ENCODE data around the gene SIRT4. TPM values are rescaled to one million over a fixed set of nuclear protein-coding genes. Genes with fewer than 3 reads are reported as not detected.

SIRT4 gene
- total RNA-seq, 2 experiments from 2014 or later = 1.2 to 1.4 TPM

DNA sequence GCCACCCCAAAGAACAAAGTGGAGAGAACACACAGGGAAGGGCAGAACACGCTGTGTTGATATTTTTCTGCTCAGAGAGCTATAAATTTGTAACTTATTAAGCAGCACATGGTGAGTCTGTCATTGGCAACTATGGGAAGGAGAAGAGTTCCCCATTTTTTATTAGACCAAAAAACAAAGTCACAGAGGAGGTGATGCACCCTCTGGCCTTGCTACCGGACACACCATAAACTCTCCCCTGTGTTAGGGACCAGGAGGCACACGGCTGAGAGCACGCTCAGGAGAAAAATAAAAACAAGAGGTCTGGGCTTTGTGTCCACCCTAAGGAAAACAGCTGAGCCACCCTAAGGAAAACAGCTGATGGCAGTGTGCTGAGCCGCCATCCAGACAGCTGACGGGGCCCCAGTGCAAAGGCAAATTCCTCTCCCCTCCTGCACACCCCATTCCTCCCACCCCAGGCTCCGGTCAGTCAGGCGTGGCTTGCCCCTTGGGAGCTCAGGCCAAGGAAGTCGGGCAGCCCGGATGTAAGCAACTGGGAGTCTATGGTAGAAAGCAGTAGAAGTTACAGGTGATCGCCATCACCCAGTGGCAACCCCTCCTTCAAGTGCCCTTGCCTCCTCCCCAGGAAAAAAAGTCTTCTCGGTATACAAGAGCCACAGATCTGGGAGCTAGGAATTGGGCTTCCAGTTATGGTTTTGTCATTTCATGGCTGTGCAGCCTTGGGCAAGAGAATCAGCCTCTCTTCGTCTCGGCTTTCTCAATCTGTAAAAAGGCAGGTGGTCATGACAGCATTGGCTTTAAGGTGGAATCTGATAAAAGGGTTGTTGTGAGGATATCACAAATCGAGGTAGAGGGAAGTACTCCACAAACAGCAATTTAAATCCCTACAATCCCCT lies 39.0 kb upstream of the SIRT4 start:
- Mint-ChIP-seq H3K4me1 (ENCODE audit: low read depth) (peaks cover 67% of the 10 kb centered on the region), H3K36me3 (ENCODE audit: low read depth) (peaks cover 44% of the 10 kb centered on the region), H3K27ac (peak overlapping the region; percentile 61), H3K27me3 (ENCODE audit: low read depth) (no peaks in the 10 kb centered on the region), H3K9me3 (ENCODE audit: insufficient read depth) (no peaks in the 10 kb centered on the region), H3K4me3 (peak overlapping the region; percentile 81)
- ChIA-PET POLR2A (interaction anchor here (1.0 to 11.8 kb wide), 9 partner anchors 10 to 142 kb away, joined by 3 to 224 read pairs (median 10); partner anchors contain the start of genes RNU4-1, RNU4-2 and RPLP0), CTCF (interaction anchor here (0.9 to 24.5 kb wide), 6 partner anchors 11 to 62 kb away, joined by 3 to 922 read pairs (median 35); partner anchors contain the start of genes RPLP0 and SIRT4)
- ATAC-seq (no peak), DNase-seq (no peak)

DNA sequence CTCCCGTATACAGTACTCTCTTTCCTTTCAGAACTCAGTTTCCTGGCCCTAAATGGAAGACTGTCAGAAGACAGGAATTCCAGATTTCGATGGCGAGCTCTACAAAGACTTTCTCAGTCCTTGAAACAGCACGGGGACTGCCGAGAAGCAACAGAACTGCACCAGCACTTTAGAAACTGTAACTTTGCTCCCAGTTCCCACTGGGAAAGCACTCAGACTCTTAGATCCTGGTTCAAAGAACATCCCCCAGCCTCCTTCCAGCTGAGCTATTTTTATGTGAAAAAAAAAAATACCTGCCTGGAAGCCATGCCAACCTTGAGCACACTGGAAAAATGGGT lies 38.4 kb upstream of the SIRT4 start:
- peak overlapping the region; percentile 81 for H3K4me3 Mint-ChIP-seq
- H3K9me3 Mint-ChIP-seq (ENCODE audit: insufficient read depth) = no peaks in the 10 kb centered on the region
- ChIA-PET POLR2A (interaction anchor here (1.9 to 11.8 kb wide), 5 partner anchors 14 to 63 kb away, joined by 7 to 224 read pairs (median 10); partner anchors contain the start of genes RNU4-1, RNU4-2 and RPLP0), CTCF (interaction anchor here (3.2 to 24.5 kb wide), 4 partner anchors 12 to 35 kb away, joined by 10 to 922 read pairs (median 67); no protein-coding TSS in a partner anchor)
- no peaks in the 10 kb centered on the region for H3K27me3 Mint-ChIP-seq (ENCODE audit: low read depth)
- peaks cover 41% of the 10 kb centered on the region for H3K36me3 Mint-ChIP-seq (ENCODE audit: low read depth)
- peaks cover 61% of the 10 kb centered on the region for H3K4me1 Mint-ChIP-seq (ENCODE audit: low read depth)
- H3K27ac Mint-ChIP-seq = no peak overlapping the region
- ATAC-seq = no peak
- no peak for DNase-seq

DNA sequence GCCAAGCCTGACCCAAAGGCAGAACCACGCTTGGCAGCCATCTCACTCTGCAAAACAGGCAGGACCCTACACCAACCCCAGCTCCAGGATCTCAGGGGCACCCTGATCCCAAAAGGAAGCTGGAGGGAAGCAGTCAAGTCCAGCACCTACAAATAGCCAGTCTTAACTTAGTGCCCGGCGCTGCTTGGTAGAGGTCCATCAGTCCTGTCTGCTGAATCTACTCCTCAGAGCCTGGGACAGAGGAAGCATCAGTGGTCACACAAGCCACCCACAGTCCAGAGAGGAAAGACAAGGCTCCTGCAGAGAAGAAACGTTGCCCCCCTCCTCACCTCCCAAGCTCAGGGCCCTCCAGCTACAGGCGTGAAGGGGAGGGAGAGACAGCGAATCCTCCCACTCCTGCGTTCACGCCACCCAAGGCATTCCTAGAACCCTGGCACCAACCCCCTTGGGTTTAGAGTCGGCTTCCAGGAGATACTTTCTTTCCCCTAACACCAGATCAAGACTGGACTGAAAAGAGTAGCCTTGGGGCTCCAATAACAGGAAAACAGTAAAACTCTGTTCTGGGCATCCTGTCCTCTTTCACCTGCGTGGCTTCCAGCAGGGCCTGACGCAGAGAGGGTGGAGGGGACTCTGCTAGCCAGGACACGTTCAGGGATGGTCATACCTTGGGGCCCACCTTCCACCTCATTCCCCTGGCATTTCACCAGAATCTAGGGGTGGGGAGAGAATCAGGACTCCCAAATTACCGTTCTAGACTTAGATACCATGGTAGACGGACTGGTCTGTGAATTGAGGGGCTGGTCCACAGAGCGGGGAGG lies 37.8 kb upstream of the SIRT4 start:
- DNase-seq (no peak), ATAC-seq (no peak)
- H3K36me3 Mint-ChIP-seq (ENCODE audit: low read depth) = peaks cover 41% of the 10 kb centered on the region
- H3K27ac Mint-ChIP-seq = peak overlapping the region; percentile 77
- ChIA-PET CTCF (interaction anchor here (0.7 to 24.5 kb wide), 10 partner anchors 10 to 207 kb away, joined by 3 to 922 read pairs (median 37); partner anchors contain the start of genes RNU4-1 and RPLP0), POLR2A (interaction anchor here (1.8 to 11.8 kb wide), 7 partner anchors 12 to 64 kb away, joined by 7 to 224 read pairs (median 10); partner anchors contain the start of genes RNU4-1, RNU4-2 and RPLP0)
- peaks cover 61% of the 10 kb centered on the region for H3K4me1 Mint-ChIP-seq (ENCODE audit: low read depth)
- H3K4me3 Mint-ChIP-seq = peak overlapping the region; percentile 81
- H3K9me3 Mint-ChIP-seq (ENCODE audit: insufficient read depth) = no peaks in the 10 kb centered on the region
- H3K27me3 Mint-ChIP-seq (ENCODE audit: low read depth) = no peaks in the 10 kb centered on the region

DNA sequence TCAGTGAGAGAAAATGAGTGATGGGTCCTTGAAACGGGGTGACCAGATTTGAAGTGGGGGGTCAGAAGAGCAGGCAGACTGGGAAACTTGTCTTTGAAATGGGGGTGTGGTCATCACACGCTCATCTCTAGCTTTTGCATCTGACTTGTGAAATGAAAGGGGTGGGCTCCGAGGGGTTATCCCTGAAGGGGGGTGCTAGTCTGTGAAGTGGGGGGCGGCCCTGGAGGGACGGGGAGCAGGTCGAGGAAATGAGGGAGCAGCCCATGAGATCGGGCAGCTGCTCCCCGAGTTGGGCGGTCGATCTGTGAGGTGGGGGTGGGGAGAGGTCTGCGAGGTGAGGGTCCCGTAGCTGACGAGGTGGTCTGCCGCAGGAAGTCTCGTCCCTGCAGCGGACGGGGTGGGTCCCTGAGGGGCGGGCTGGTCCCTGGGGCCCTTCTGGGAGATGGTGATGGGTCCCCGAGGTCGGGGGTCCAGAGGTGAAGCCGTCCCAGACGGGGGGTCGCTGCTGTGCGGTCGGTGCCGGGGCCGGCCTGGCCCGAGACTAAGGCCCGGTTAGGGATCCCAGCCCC lies 37.1 kb upstream of the SIRT4 start:
- Mint-ChIP-seq H3K9me3 (ENCODE audit: insufficient read depth) (no peaks in the 10 kb centered on the region), H3K27ac (peak overlapping the region; percentile 77), H3K27me3 (ENCODE audit: low read depth) (no peaks in the 10 kb centered on the region), H3K4me3 (peak overlapping the region; percentile 81), H3K4me1 (ENCODE audit: low read depth) (peaks cover 54% of the 10 kb centered on the region), H3K36me3 (ENCODE audit: low read depth) (peaks cover 36% of the 10 kb centered on the region)
- POLR2A ChIA-PET = interaction anchor here (0.6 to 11.8 kb wide), 8 partner anchors 13 to 64 kb away, joined by 5 to 224 read pairs (median 10); partner anchors contain the start of genes RNU4-1, RNU4-2 and RPLP0
- DNase-seq = no peak
- CTCF ChIA-PET = interaction anchor here (0.5 to 24.5 kb wide), 20 partner anchors 8 to 206 kb away, joined by 3 to 922 read pairs (median 5); partner anchors contain the start of genes RNU4-1, RNU4-2 and RPLP0
- ATAC-seq = no peak

DNA sequence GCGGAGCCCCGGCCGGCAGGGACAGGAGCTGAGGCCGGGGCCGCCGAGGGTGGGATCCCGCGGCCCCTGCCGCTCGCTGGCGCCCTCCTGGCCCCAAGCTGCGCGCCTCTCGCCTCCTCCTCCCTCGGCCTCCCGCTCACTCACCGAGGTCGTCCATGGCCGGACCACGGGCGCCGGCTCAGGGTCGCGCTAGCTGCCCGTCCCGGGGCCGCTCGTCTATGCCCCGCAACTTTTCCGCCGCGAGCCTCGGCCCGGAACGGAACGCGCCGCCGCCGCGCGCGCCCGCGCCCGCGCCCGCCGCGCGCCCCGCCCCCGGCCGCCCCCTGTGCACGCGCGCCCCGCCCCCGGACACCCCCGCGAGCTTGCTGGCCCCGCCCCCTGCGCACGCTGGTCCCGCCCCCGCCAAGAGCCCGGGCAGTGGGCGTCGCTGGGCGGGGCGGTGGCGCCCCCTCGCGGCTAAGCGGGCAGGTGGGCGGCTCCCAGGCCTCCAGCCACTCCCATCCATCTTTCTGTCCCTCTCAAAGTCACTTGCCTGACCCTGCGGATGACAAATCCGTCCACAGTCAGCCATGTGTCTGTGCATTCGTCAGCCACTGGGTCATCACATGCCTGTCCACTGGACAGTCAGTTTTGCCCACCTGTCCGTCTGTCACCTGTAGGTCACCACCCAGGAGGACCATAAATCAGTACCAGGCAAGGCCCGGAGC lies 36.5 kb upstream of the SIRT4 start, which contains the start of gene PXN:
Gene PXN (minus strand): TSS at position 258 of the 707 bp plus-strand sequence. CDS start 101 bp downstream, at position 157.
- peak within 1 kb of the TSS; percentile 81 for H3K4me3 Mint-ChIP-seq
- no peaks in the 10 kb centered on the region for H3K9me3 Mint-ChIP-seq (ENCODE audit: insufficient read depth)
- POLR2A ChIA-PET = interaction anchor here (0.6 to 11.8 kb wide), 9 partner anchors 13 to 65 kb away, joined by 3 to 224 read pairs (median 10); partner anchors contain the start of genes RNU4-1, RNU4-2 and RPLP0
- peaks cover 30% of the 10 kb centered on the region for H3K36me3 Mint-ChIP-seq (ENCODE audit: low read depth)
- H3K4me1 Mint-ChIP-seq (ENCODE audit: low read depth) = peaks cover 47% of the 10 kb centered on the region
- ATAC-seq (peak; percentile 92), DNase-seq (peak; percentile 92)
- CTCF ChIA-PET = interaction anchor here (0.5 to 24.5 kb wide), 22 partner anchors 8 to 164 kb away, joined by 3 to 922 read pairs (median 5); partner anchors contain the start of genes RNU4-1, RNU4-2 and RPLP0
- peak within 1 kb of the TSS; percentile 77 for H3K27ac Mint-ChIP-seq
- no peaks in the 10 kb centered on the region for H3K27me3 Mint-ChIP-seq (ENCODE audit: low read depth)

DNA sequence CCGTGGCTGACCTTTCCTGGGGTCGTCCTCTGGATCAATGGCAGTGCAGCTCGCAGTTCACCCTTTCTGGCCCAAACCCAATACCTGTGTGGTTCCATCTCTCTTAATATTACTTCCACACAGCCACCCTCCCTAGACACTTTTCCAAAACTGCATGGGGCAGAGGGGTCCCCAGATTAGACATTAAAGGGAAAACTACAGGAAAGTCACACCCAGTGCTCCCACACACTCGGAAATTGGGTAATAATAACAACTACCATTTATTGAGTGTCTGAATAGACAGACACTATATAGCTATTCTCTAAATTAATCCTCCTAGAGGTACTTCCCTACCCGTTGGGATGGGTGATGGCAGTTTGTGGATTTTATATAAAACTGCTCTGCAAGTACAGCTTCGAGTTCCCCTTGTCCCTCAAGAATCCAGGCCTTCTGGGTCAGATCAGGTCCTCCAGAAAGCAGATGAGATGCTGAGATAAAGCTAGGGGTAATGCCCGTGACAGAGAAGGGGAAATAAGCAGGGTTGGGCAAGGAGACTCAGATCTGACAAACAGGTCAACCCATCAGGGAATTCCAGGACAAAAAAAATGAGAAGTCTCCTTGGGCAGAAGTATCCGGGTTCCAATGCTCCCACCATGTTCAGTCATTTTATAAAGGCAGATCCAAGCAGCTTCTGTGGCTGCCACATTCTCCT lies 35.8 kb upstream of the SIRT4 start:
- Mint-ChIP-seq H3K9me3 (ENCODE audit: insufficient read depth) (no peaks in the 10 kb centered on the region), H3K27ac (peak overlapping the region; percentile 60), H3K27me3 (ENCODE audit: low read depth) (no peaks in the 10 kb centered on the region), H3K36me3 (ENCODE audit: low read depth) (peaks cover 27% of the 10 kb centered on the region), H3K4me3 (peak overlapping the region; percentile 72), H3K4me1 (ENCODE audit: low read depth) (peaks cover 40% of the 10 kb centered on the region)
- ATAC-seq (no peak), DNase-seq (no peak)
- CTCF ChIA-PET = interaction anchor here (0.9 to 24.5 kb wide), 16 partner anchors 8 to 94 kb away, joined by 3 to 922 read pairs (median 7); partner anchors contain the start of genes RNU4-1 and RPLP0
- POLR2A ChIA-PET = interaction anchor here (0.9 to 11.8 kb wide), 7 partner anchors 14 to 66 kb away, joined by 3 to 224 read pairs (median 11); partner anchors contain the start of genes RNU4-1, RNU4-2 and RPLP0

DNA sequence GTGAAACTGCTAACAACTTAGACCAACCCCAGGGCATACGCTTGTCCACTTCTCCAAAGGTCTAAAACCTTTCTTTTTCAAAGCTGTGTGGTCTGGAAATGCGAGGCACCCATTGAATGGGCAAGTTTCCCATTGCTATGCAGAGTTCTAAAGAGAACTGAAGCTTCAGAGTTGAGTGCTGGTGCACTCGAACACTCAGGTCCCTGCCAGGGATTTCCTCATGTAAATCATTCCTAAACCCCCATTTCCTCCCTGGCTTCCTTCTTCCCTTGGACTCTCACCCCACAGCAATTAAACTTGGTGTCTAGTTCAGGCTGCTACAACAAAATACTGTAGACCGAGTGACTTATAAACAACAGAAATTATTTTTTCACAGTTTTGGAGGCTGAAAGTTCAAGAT lies 34.4 kb upstream of the SIRT4 start:
- no peak for ATAC-seq
- Mint-ChIP-seq H3K4me1 (ENCODE audit: low read depth) (peaks cover 26% of the 10 kb centered on the region), H3K4me3 (no peak overlapping the region)

DNA sequence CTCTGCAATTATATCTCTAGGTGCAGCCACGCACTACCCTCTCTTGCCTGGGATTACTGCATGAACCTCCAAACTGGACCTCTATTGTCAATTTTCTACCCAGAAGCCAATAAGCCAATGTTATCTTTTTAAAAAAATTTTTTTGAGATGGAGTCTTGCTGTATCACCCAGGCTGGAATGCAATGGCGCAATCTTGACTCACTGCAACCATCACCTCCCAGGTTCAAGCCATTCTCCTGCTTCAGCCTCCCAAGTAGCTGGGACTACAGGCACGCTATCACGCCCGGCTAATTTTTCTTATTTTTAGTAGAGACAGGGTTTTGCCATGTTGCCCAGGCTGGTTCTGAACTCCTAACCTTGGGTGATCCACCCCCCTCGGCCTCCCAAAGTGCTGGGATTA lies 25.4 kb upstream of the SIRT4 start:
- H3K27me3 Mint-ChIP-seq (ENCODE audit: low read depth) = no peaks in the 10 kb centered on the region
- H3K36me3 Mint-ChIP-seq (ENCODE audit: low read depth) = no peaks in the 10 kb centered on the region
- H3K9me3 Mint-ChIP-seq (ENCODE audit: insufficient read depth) = no peaks in the 10 kb centered on the region
- CTCF ChIA-PET = no interaction called here
- no peaks in the 10 kb centered on the region for H3K4me1 Mint-ChIP-seq (ENCODE audit: low read depth)
- H3K4me3 Mint-ChIP-seq = no peak overlapping the region
- POLR2A ChIA-PET = no interaction called here
- ATAC-seq (no peak), DNase-seq (no peak)
- no peak overlapping the region for H3K27ac Mint-ChIP-seq

More for the DNA sequence above, 34.4 kb upstream of the SIRT4 start:
- Mint-ChIP-seq H3K9me3 (ENCODE audit: insufficient read depth) (no peaks in the 10 kb centered on the region), H3K27me3 (ENCODE audit: low read depth) (no peaks in the 10 kb centered on the region), H3K27ac (no peak overlapping the region), H3K36me3 (ENCODE audit: low read depth) (peaks cover 19% of the 10 kb centered on the region)
- no peak for DNase-seq
- POLR2A ChIA-PET = interaction anchor here (0.7 to 11.8 kb wide), 5 partner anchors 24 to 70 kb away, joined by 3 to 224 read pairs (median 41); partner anchors contain the start of genes RNU4-1, RNU4-2 and RPLP0
- CTCF ChIA-PET = interaction anchor here (1.2 to 24.5 kb wide), 5 partner anchors 14 to 66 kb away, joined by 3 to 922 read pairs (median 45); partner anchors contain the start of genes RNU4-1 and RPLP0

DNA sequence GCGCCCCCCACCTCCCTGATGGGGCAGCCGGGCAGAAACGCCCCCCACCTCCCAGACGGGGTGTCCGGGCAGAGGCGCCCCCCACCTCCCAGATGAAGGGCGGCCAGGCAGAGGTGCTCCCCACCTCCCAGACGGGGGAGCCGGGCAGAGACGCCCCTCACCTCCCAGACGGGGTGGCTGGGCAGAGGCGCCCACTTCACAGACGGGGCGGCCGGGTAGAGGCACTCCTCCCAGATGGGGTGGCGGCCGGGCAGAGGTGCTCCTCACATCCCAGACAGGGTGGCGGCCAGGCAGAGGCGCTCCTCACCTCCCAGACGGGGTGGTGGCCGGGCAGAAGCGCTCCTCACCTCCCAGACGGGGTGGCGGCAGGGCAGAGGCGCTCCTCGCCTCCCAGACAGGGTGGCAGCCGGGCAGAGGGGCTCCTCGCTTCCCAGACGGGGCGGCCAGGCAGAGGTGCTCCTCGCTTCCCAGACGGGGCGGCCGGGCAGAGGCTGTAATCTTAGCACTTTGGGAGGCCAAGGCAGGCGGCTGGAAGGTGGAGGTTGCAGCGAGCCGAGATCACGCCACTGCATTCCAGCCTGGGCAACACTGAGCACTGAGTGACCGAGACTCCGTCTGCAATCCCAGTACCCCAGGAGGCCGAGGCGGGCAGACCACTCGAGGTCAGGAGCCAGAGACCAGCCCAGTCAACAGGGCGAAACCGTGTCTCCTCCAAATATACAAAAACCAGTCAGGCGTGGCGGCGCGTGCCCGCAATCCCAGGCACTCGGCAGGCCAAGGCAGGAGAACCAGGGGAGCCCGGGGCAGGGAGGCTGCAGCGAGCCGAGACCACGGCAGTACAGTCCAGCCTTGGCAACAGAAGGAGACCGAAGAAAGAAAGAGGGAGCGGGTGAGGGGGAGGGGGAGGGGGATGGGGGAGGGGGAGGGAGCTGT lies 23.7 kb upstream of the SIRT4 start:
- ATAC-seq (no peak), DNase-seq (no peak)
- CTCF ChIA-PET = no interaction called here
- Mint-ChIP-seq H3K4me3 (no peak overlapping the region), H3K4me1 (ENCODE audit: low read depth) (no peaks in the 10 kb centered on the region), H3K36me3 (ENCODE audit: low read depth) (no peaks in the 10 kb centered on the region), H3K9me3 (ENCODE audit: insufficient read depth) (no peaks in the 10 kb centered on the region), H3K27me3 (ENCODE audit: low read depth) (no peaks in the 10 kb centered on the region), H3K27ac (no peak overlapping the region)
- POLR2A ChIA-PET = interaction anchor here (5.3 kb wide), 1 partner anchor 13 kb away, joined by 58 read pairs; the partner anchor contains the start of genes RNU4-1 and RNU4-2

Data from activated CD8-positive, alpha-beta T cell treated with anti-CD3 and anti-CD28 coated beads, Interleukin-2, amount 10 ng/mL, durations not matched to agents 7 days and 5 days (primary cell).